ENCODE results near the gene CCDC34. TPM values are rescaled to one million over a fixed set of nuclear protein-coding genes. Genes with fewer than 3 reads are reported as not detected.

The CCDC34 gene
- total and polyA plus RNA-seq, 8 donors, result 3.2 to 28.6 (median 22.3) TPM

- Histone ChIP-seq H3K27me3 (no peaks in the 10 kb centered on the region), H3K9me3 (no peaks in the 10 kb centered on the region), H3K36me3 (no peaks in the 10 kb centered on the region), H3K27ac (no peak overlapping the region), H3K4me1 (no peaks in the 10 kb centered on the region), H3K4me3 (no peak overlapping the region)
- ATAC-seq, result no peak
- intact Hi-C loops (cut with DNase I), result no loop called here
- TF ChIP-seq CTCF (IDR thresholded peaks at IDR 0.05), result no peak
- DNase-seq, result peak in 2 of 4 donors; percentile 36 to 72
Observed at GRCh38 chr11:27370374-27370773, 7.4 kb upstream of the CCDC34 start.

GRCh38 chr11:27367881-27368280 is 4.9 kb upstream of the CCDC34 start:
- DNase-seq, result no peak
- no peak for ATAC-seq
- no peaks in the 10 kb centered on the region for H3K36me3 ChIP-seq
- H3K9me3 ChIP-seq, result no peaks in the 10 kb centered on the region
- intact Hi-C loops (cut with DNase I), result no loop called here
- H3K27ac ChIP-seq, result no peak overlapping the region
- TF ChIP-seq CTCF (IDR thresholded peaks at IDR 0.05), result no peak
- H3K4me3 ChIP-seq, result no peak overlapping the region
- H3K4me1 ChIP-seq, result peaks cover 0 to 9% of the 10 kb centered on the region in 2 donors
- H3K27me3 ChIP-seq, result no peaks in the 10 kb centered on the region

DNA sequence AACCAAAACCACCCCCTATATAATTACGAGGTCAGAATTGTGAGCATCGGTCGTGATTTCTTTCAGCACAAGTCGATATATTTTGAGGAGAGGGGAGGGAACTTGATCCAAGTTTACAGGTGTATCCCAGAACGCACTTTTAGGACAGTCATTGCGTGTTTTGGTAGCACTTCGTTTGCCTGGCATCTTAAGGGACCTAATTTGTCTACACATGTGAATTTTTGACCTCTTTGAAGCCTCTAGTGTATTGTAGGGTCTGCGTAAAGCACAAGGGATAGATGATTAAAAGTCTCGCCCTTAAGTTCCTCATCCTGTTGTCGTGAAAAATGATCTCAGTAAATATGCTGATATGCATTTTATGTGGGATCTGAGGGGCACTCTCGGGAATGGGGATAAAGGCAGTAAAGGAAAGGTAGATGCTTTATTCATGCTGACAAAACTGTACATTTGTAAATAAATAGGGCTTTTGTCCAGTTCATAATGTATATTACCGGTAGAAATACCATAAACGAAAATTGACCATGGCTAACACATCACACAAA is 632 bp upstream of the CCDC34 start:
- H3K4me3 ChIP-seq, result peak overlapping the region; percentile 68 to 69
- H3K4me1 ChIP-seq, result peaks cover 0 to 20% of the 10 kb centered on the region in 2 donors
- no peak for TF ChIP-seq CTCF (IDR thresholded peaks at IDR 0.05)
- H3K27ac ChIP-seq, result peak overlapping the region in 1 of 2 donors; percentile 55
- no peaks in the 10 kb centered on the region for H3K27me3 ChIP-seq
- no peaks in the 10 kb centered on the region for H3K9me3 ChIP-seq
- ATAC-seq (no peak), DNase-seq (no peak)
- intact Hi-C loops (cut with DNase I), result no loop called here
- H3K36me3 ChIP-seq, result no peaks in the 10 kb centered on the region

DNA sequence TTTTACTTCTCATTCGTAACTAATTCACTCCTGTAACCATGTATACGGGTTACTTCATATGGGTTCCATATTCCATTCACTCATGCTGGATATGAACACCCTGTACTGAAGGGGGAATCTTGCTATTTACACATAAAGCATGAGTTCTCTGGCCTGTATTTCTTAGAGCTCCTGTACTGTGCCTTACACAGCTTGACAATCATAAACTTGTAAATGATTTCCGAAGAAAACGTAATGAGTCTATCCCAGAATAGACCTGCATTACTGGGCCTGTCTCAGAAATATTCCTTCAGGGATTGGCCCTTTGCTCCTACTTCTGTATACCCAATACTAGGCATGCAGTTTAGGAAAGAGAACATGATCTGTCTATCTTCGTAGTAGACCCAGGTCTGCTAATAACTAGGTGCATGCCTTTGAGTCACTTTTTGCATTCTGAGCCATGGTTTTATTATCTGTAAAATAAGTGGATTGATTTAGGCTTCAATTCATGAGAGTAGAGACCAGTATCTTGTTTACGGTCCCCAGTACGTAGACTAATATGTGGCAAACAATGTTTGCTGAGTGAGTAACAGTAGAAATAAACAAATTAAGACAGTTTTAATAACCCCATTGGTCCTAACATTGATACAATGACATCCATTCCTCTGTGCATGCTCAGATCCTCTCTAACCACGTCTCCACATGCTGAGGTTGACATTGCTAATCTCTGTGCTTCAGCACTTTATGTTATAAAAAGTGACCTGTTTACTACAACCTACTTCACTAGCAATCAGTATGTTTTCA is 1.2 kb downstream of the CCDC34 start:
- Histone ChIP-seq H3K27ac (no peak overlapping the region), H3K4me3 (peak overlapping the region in 1 of 2 donors; percentile 68), H3K4me1 (peaks cover 0 to 20% of the 10 kb centered on the region in 2 donors), H3K9me3 (no peaks in the 10 kb centered on the region), H3K27me3 (no peaks in the 10 kb centered on the region), H3K36me3 (no peaks in the 10 kb centered on the region)
- TF ChIP-seq CTCF (IDR thresholded peaks at IDR 0.05), result no peak
- intact Hi-C loops (cut with DNase I), result no loop called here
- no peak for ATAC-seq
- DNase-seq, result no peak

GRCh38 chr11:27358296-27358695 is 4.7 kb downstream of the CCDC34 start:
- DNase-seq, result no peak
- no peak for TF ChIP-seq CTCF (IDR thresholded peaks at IDR 0.05)
- H3K27ac ChIP-seq, result peak overlapping the region in 1 of 2 donors; percentile 5

More at GRCh38 chr11:27358296-27358695, 4.7 kb downstream of the CCDC34 start:
- no peaks in the 10 kb centered on the region for H3K9me3 ChIP-seq
- ATAC-seq, result no peak
- intact Hi-C loops (cut with DNase I), result no loop called here
- H3K36me3 ChIP-seq, result no peaks in the 10 kb centered on the region
- H3K27me3 ChIP-seq, result no peaks in the 10 kb centered on the region
- peaks cover 2 to 13% of the 10 kb centered on the region in 2 donors for H3K4me1 ChIP-seq
- no peak overlapping the region for H3K4me3 ChIP-seq

Measured in left lung (tissue), 10 donors.